NCI-H2107 treated with DMSO at 0.1 percent for 48 hours (cell line): ENCODE data around the gene DDX10.

Experiments
- DNase-seq: peaks from one replicate; lab custom pipeline; 2025; ENCODE audit not compliant: unreplicated experiment; lab: John Stamatoyannopoulos, UW

The DDX10 gene

GRCh38 chr11:108895579-108896480 lies 231.0 kb downstream of the DDX10 start:
- no peak for DNase-seq

GRCh38 chr11:108897071-108897481 lies 232.2 kb downstream of the DDX10 start:
- DNase-seq, result no peak

GRCh38 chr11:108897916-108898315 lies 233.0 kb downstream of the DDX10 start:
- no peak for DNase-seq

GRCh38 chr11:108901359-108901758 lies 236.5 kb downstream of the DDX10 start:
- no peak for DNase-seq

- no peak for DNase-seq
These were observed 237.2 kb downstream of the DDX10 start for GRCh38 chr11:108902027-108902469.

- DNase-seq, result no peak
These were observed 239.6 kb downstream of the DDX10 start for GRCh38 chr11:108904480-108904879.

GRCh38 chr11:108906329-108906728 lies 241.5 kb downstream of the DDX10 start:
- DNase-seq, result no peak

- no peak for DNase-seq
These were observed 242.0 kb downstream of the DDX10 start for GRCh38 chr11:108906826-108907225.

GRCh38 chr11:108909041-108909440 lies 244.2 kb downstream of the DDX10 start:
- DNase-seq, result no peak

- no peak for DNase-seq
These were observed 245.1 kb downstream of the DDX10 start for GRCh38 chr11:108909921-108910320.

GRCh38 chr11:108912581-108912980 lies 247.7 kb downstream of the DDX10 start:
- DNase-seq, result no peak

GRCh38 chr11:108913204-108913603 lies 248.3 kb downstream of the DDX10 start:
- DNase-seq, result no peak

GRCh38 chr11:108914211-108914610 lies 249.3 kb downstream of the DDX10 start:
- no peak for DNase-seq

- DNase-seq, result no peak
These were observed 250.1 kb downstream of the DDX10 start for GRCh38 chr11:108914981-108915380.

GRCh38 chr11:108915666-108916065 lies 250.8 kb downstream of the DDX10 start:
- DNase-seq, result no peak

- no peak for DNase-seq
These were observed 251.4 kb downstream of the DDX10 start for GRCh38 chr11:108916290-108916689.

GRCh38 chr11:108916935-108917334 lies 252.1 kb downstream of the DDX10 start:
- no peak for DNase-seq

GRCh38 chr11:108921211-108921610 lies 256.3 kb downstream of the DDX10 start:
- no peak for DNase-seq

- DNase-seq, result no peak
These were observed 257.4 kb downstream of the DDX10 start for GRCh38 chr11:108922241-108922640.

- DNase-seq, result no peak
These were observed 258.5 kb downstream of the DDX10 start for GRCh38 chr11:108923413-108923812.

- no peak for DNase-seq
These were observed 261.4 kb downstream of the DDX10 start for GRCh38 chr11:108926171-108926840.
